Subcutaneous preadipocyte (primary cell): ENCODE results near the gene ZNF771. TPM values are rescaled to one million over a fixed set of nuclear protein-coding genes. Genes with fewer than 3 reads are reported as not detected.

Experiments
- small RNA-seq: library from RNA; depleted of rRNA; stranded (forward); fragments of <200 nt; gene quantifications from one replicate; pipeline ENCODE3, GENCODE V24; 2012
- total RNA-seq: library from RNA; depleted of rRNA; stranded (reverse); fragments of >200 nt; gene quantifications from 2 replicates; pipeline ENCODE4 v1.2.3, GENCODE V29; 2012

ZNF771 gene
- total RNA-seq, result 9.8 and 12.1 TPM in 2 replicates

GRCh38 chr16:30407102-30407803 lies at the start of gene ZNF771:
TSS of gene ZNF771 (plus strand) at chr16:30407606. CDS start at chr16:30408054, 448 bp downstream.

DNA sequence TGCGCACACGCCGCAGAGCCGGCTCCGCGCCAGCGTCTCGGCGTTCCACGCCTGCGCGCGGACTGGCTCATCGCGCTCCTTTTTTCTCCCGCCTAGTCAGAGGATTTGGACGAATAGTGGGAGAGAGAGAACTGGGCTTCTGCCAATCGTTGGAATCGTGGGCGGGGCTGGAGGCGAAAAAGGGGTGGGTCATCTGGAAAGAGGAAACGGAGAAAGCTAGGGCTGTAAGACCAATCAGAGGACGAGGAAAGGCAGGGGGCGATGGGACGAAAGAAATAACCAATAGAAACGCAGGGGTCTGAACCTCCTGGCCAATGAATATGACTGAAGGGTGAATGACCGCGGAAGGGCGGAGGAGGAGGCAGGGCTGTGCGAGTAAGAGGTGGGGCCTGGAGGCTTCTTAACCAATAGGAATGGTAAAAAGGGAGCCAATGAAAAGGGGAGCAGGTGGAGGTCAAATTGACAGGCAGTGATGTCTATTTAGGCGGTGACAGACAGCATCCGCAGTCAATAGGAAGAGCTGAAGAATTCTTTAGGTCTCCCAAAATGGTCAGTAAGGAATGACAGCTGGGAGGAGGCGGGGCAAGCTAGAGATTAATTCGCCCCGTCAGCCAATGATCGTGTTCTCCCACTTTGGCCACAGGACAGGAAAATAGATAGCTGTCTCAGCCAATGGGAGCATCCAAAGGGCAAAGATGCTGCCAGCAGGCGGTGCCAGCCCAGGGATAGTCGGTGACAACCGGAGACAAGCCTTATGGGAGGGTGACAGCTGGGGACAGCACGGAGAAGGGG lies 36.8 kb upstream of the ZNF771 start, which contains the start of gene TBC1D10B:
Gene TBC1D10B (minus strand): TSS at position 39 of the 792 bp plus-strand sequence. CDS start 311 bp downstream, outside the sequence.

DNA sequence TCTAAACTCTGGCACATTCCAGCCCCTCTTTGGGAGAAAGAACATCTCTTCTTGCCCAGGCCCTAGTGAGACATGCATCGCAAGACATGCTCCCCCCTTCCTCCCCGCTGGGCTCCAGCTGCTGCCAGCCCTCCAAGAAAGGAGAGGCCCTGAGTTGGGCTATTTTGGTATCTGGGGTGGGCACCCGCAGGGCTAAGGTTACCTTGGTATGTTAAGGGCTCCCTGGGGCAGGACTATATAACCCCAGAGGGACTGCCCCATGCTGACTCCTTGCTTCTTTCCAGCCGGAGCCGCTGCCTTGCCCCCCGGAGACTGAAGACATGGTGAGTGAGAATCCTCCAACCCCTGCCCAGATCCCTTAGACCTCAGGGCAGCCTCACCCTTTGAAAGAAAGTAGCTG lies 32.9 kb upstream of the ZNF771 start, which contains the start of gene MYL11:
Gene MYL11 (plus strand): TSS at position 265 of the 400 bp plus-strand sequence. CDS start 56 bp downstream, at position 321.

DNA sequence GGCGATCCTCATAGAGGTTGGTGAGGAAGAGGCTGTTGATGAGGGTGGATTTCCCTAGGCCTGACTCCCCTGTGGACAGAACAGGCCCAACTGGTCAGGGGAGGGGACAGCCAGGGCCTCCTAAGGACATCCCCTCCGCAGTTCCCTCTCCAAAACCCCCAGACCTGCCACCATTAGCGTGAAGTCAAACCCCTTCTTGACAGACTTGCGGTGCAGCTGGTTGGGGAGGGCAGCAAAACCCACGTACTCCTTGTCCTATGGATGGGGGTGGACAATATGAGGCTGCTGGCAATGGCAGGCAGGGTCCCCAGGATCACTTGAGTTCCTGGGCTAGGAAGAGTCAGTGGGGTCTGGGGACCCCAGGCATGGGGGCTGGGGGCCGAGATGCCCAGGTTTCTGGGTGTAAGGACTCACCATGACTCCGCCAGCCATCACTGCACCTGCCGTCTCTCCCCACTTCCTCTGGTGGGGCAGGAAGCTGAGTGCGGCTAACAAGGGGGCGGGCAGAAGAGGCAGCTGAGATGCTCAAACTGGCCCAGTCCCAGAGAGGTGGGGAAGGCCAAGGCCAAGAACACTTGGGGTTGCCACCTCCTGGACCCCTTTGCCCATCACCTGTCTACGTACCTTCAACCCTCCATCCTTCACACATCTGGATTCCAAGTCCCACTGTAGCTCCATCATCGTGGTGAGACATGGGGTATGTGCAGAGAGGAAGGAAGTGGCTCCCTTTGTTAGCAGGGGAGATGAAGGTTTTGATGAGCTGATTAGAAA lies 25.1 kb upstream of the ZNF771 start, which contains the start of gene SEPTIN1:
Gene SEPTIN1 (minus strand): TSS at position 451 of the 771 bp plus-strand sequence. CDS start 19 bp downstream, at position 432.

GRCh38 chr16:30395155-30395991 lies 12.0 kb upstream of the ZNF771 start, which contains the start of gene ZNF48:
TSS of gene ZNF48 (plus strand) at chr16:30395420. CDS start at chr16:30395795, 375 bp downstream.

DNA sequence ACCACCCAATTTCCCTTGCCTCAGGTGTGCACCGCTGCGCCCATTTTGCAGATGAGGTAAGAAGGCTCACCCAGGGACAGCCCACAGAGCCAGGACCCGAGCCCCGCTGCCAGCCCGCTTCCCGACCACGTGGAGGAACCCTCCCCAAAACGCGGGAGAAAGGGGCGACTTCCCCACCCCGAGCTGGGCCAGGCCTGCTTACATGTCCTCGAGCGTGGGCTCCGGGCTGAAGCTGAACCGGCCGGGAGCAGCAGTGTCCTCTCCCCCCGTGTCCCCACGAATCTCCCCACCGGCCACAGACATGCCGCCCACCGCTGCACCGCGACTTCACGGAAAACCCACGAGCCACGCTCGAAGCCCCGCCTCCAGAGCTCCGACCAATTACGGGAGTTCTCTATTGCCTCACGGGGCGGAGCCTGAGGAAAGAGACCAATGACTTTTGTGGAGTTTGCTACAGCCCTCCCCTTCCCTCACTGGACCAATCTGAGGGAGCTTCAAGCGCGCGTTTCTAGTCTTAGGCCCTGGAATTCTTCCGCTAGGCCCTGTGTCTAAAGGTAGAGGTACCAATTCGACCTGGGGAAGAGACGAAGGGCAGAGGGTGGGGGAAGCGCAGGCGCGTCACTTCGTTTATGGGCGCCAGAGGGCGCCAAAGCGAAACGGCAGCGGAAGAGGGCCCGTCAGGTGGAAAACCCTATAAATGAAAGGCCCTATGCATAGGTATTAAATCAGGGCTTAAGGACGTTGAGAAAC lies 22.4 kb downstream of the ZNF771 start, which contains the start of gene DCTPP1:
Gene DCTPP1 (minus strand): TSS at position 353 of the 750 bp plus-strand sequence. CDS start 50 bp downstream, at position 303.

GRCh38 chr16:30445408-30446202 lies 38.2 kb downstream of the ZNF771 start, which contains the start of gene SEPHS2:
TSS of gene SEPHS2 (minus strand) at chr16:30445874. CDS start at chr16:30445727, 147 bp downstream.

Small RNA genes lying within 50 kb of the gene (small RNA-seq; reads per million reads assigned to genes)
- gene RF00019 (not detected), gene RF00406 (9.8 reads per million, percentile 95 among the genes with 10 or more reads in this experiment)

Other genes starting within 250 kb of the ZNF771 start
- 0.73 and 1.6 TPM in 2 replicates for gene CORO1A, start 224.0 kb upstream of the ZNF771 start, total RNA-seq
- gene BOLA2B, start 213.9 kb upstream of the ZNF771 start, total RNA-seq, result 47.7 and 168 TPM in 2 replicates
- gene SLX1A, start 213.7 kb upstream of the ZNF771 start, total RNA-seq, result 37.5 and 42.6 TPM in 2 replicates
- 2.9 and 5.7 TPM in 2 replicates for gene SULT1A3, start 208.4 kb upstream of the ZNF771 start, total RNA-seq
- gene NPIPB13, start 159.1 kb upstream of the ZNF771 start, total RNA-seq, result 0.73 TPM in 1 of 2 replicates, not detected in the other
- 21.7 and 22.3 TPM in 2 replicates for gene CD2BP2, start 52.3 kb upstream of the ZNF771 start, total RNA-seq
- gene TBC1D10B, start 37.1 kb upstream of the ZNF771 start, total RNA-seq, result 38.6 and 47.3 TPM in 2 replicates
- gene MYL11, start 32.8 kb upstream of the ZNF771 start, total RNA-seq, result not detected in 2 replicates
- gene SEPTIN1, start 25.0 kb upstream of the ZNF771 start, total RNA-seq, result 0.20 TPM in 1 of 2 replicates, not detected in the other
- 5.5 and 6.5 TPM in 2 replicates for gene ZNF48, start 12.2 kb upstream of the ZNF771 start, total RNA-seq
- gene DCTPP1, start 22.4 kb downstream of the ZNF771 start, total RNA-seq, result 20.6 and 22.1 TPM in 2 replicates
- 6.8 and 7.7 TPM in 2 replicates for gene SEPHS2, start 38.3 kb downstream of the ZNF771 start, total RNA-seq
- gene ITGAL, start 65.1 kb downstream of the ZNF771 start, total RNA-seq, result under 0.01 TPM in 1 of 2 replicates, not detected in the other
- 18.0 and 20.5 TPM in 2 replicates for gene ZNF768, start 119.0 kb downstream of the ZNF771 start, total RNA-seq
- gene ZNF747, start 127.3 kb downstream of the ZNF771 start, total RNA-seq, result 8.1 and 8.4 TPM in 2 replicates
- gene ZNF764, start 150.8 kb downstream of the ZNF771 start, total RNA-seq, result 4.8 and 7.6 TPM in 2 replicates
- 4.9 and 8.5 TPM in 2 replicates for gene ZNF688, start 164.1 kb downstream of the ZNF771 start, total RNA-seq
- 9.4 and 11.4 TPM in 2 replicates for gene ZNF785, start 178.1 kb downstream of the ZNF771 start, total RNA-seq
- gene ZNF689, start 202.8 kb downstream of the ZNF771 start, total RNA-seq, result 5.1 and 5.5 TPM in 2 replicates
- 5.9 and 7.8 TPM in 2 replicates for gene PRR14, start 243.4 kb downstream of the ZNF771 start, total RNA-seq